Activated CD4-positive, alpha-beta T cell treated with anti-CD3 and anti-CD28 coated beads, Interleukin-2, Interleukin-4, amounts not matched to agents 100 ng/mL and 50 ng/mL, durations not matched to agents 16 hours and 8 hours (primary cell): ENCODE measurements around the gene C16orf87.
"Not testable (repeated sequence)": the region's sequence is repeated elsewhere in the genome, so short reads cannot be mapped to it uniquely, and the experiment has no call there.

ENCODE experiments used
- DNase-seq: peaks from one replicate; pipeline ENCODE4 v3.0.0-alpha.2; 2020; ENCODE audit warnings: low spot score

C16orf87 gene, protein sequence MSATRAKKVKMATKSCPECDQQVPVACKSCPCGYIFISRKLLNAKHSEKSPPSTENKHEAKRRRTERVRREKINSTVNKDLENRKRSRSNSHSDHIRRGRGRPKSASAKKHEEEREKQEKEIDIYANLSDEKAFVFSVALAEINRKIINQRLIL

DNA sequence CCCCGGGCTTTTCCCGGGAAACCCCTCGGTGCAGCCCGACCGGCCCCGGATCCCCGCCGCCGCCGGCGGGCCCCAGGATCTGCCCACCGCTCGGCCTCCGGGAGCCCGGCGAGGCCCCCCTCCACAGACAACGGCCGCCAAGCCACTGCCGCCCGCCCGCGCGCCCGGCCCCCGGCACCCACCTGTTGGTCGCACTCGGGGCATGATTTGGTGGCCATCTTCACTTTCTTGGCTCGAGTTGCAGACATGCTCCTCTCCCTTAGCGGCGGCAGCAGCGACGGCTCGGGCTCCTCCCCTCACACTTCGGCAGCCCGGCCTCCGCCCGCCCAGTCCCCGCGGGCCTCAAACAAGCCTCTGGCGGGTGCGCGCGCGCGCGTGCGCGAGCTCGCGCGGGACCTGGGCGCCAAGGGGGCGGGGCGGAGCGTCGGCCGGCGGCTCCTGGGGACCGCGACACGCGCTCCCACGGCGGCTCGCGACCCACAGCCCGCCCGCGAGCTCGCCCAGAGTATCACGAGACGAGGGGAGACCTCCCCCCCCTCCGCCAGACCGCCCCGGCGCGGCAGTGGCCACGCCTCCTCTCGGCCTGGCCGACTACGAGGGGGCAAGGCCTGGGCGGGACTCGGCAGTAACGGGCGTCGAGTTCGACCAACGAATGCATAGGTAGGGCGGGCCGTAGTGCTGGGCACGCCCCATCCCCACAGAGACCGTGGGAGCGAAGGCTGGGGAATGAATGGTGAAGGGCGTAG is at the start of gene C16orf87:
TSS of gene C16orf87 (minus strand) at position 279 of the 746 bp plus-strand sequence. CDS start at position 248, 31 bp downstream.
- peak; percentile 93 for DNase-seq

DNA sequence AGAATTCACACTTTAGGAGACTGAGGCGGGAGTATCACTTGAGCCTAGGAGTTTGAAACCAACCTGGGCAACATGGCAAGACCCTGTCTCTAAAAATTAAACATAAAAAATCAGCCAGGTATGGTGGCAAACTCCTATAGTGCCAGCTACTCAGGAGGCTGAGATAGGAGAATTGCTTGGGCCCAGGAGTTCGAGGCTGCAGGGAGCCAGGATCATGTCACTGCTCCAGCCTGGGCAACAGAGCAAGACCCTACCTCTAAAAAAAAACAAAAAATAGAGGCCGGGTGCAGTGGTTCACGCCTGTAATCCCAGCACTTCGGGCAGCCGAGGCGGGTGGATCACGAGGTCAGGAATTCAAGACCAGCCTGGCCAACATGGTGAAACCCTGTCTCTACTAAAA is 44.3 kb upstream of the C16orf87 start:
- DNase-seq = no peak

DNA sequence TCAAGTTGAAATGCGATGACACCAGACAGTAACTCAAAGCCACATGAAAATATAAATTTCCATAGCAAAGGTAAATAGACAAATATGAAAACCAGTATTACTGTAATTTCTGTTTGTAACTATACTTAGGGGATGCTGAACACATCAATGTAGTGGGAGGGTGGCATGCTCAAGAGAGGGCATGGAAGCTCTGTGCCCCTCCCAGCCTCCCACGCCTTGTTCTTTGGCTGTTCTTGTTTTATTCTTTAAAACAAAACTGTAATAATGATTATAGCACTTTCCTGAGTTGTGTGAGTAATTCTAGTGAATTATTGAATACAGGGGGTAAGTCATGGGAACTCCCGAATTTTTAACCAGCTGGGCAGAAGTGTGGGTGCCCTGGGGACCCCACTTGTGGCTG is 42.2 kb upstream of the C16orf87 start:
- DNase-seq = no peak

DNA sequence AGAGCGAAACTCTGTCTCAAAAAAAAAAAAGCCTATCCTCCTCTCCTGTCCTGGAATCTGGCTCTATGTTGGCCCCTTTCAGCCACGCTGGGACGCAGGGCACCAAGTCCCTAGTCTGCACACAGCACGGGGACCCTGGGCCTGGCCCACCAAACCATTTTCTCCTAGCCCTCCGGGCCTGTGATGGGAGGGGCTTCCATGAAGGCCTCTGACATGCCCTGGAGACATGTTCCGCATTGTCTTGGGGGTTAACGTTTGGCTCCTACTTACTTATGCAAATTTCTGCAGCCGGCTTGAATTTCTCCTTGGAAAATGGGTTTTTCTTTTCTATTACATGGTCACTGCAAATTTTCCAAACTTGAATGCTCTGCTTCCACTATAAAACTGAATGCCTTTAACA is 40.6 kb upstream of the C16orf87 start:
- no peak for DNase-seq

DNA sequence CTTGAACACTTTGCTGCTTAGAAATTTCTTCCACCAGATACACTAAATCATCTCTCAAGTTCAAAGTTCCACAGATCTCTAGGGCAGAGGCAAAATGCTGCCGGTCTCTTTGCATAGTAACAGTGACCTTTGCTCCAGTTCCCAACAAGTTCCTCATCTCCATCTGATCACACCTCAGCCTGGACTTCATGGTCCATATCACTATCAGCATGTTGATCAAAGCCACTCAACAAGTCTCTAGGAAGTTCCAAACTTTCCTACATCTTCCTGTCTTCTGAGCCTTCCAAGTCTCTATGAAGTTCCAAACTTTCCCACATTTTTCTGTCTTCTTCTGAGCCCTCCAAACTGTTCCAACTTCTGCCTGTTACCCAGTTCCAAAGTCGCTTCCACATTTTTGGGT is 37.9 kb upstream of the C16orf87 start:
- not testable (repeated sequence) for DNase-seq

DNA sequence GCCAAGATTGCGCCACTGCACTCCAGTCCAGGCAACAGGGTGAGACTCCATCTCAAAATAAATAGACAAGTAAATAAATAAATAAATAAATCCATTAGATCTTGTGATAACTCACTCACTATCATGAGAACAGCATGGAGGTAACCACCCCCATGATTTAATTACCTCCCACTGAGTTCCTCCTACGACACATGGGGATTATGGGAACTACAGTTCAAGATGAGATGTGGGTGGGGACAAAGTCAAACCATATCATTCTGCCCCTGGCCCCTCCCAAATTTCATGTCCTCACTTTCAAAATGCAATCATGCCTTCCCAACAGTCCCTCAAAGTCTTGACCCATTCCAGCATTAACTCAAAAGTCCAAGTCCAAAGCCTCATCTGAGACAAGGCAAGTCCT is 36.5 kb upstream of the C16orf87 start:
- DNase-seq = not testable (repeated sequence)

DNA sequence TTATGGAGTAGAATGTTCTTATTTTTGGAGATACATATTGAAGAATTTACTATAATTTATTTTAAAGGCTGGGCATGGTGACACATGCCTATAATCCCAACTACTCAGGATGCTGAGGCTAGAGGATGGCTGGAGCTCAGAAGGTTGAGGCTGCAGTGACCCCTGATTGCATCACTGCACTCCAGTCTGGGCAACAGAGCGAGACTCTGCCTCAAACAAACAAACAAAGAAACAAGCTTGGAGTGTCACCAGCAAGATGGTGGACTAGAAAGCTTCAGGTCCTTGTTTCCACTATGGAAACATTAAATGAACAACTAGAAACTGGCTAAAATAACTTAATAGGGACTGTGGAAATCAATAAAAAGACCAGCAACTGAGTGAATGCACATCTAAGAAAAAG is 35.3 kb upstream of the C16orf87 start:
- DNase-seq = no peak

DNA sequence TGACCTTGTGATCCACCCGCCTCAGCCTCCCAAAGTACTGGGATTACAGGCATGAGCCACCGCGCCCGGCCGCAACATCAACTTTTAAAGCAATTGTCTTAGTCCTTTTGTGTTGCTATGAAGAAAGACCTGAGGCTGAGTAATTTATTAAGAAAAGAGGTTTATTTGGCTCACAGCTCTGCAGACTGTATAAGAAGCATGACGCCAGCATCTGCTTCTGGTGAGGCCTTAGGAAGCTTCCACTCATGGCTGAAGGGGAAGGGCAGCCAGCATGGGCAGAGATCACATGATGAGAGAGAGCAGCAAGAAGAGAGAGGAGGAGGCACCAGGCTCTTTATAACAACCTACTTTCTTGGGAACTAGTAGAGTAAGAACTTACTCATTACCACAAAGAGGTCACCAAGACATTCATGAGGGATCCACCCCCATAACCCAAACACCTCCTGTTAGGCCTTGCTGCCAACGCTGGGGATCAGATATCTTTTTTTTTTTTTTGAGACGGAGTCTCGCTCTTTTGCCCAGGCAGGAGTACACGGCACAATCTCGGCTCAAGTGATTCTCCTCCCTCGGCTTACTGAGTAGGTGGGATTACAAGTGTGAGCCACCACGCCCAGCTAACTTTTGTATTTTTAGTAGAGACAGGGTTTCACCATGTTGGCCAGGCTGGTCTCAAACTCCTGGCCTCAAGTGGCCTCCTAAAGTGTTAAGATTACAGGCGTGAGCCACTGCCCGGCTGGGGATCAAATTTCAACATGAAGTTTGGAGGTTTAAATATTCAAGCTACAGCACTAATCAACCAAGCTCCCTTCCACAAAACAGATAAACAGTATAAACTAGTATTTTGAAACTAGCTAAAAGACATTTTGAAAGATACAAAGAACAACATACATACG is 31.8 kb upstream of the C16orf87 start:
- DNase-seq = no peak

DNA sequence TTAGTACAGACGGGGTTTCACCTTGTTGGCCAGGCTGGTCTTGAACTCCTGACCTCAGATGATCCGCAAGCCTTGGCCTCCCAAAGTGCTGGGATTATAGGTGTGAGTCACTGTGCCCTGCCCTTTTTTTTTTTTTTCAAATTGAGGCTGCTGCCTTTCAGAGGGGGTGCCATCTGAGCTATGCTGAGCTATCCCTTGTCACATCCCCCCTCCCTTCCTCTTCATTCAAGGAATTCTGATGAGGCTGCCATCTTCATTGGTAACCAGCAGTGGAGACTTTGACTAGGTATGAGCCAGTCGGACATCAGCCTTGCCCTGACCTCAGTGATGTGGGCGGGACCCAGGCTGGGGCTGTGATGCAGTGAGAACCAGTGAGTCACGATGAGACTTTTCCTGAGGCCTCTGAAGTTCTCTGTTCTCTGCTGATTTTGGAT is 28.8 kb upstream of the C16orf87 start:
- no peak for DNase-seq

DNA sequence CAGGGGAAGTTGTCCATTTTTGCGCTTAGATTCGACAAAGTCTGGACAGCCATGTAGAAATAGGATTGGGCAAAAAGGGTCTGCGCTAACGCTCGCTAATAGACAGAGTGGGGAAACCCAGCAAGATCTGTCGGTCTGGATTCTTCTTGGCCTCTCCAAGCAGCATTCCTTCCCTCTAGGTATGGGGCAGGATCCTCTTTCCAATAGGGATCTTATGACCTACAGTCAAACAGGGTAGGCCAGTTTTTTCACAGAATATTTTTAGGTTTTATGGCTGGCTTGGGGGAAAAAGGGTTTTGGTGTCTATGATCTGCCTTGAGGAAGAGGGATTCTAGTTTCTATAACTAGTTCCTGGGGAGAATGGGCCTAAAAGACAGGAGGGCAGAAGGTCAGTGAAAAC is 27.2 kb upstream of the C16orf87 start:
- DNase-seq = no peak

DNA sequence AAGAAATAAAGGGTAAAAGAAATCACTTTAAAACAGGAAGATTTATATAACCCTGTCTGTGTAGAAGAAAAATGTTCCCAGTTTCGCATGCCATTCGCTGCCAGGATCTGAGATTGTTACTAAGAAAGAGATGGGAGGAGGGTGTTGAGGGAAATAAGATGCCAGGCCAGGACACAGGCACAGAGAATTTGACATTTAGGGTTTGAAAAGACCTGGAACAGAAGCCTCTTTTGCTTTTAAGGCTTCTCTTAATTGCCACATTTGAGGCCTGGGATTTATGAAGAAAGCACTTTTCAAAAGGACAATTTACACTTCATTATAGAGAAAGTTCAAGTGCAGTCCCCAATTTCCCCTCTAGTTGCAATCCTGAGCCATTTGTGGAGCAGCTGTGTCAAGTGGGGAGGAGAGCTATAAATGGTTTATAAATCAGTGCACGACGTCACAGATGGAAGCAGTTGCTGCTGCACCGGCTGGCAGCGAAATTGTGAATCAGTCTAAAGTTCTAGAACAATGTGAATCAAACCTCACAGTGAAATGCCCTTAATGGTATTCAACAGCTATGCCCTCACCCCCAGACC is 26.5 kb upstream of the C16orf87 start:
- DNase-seq = no peak

DNA sequence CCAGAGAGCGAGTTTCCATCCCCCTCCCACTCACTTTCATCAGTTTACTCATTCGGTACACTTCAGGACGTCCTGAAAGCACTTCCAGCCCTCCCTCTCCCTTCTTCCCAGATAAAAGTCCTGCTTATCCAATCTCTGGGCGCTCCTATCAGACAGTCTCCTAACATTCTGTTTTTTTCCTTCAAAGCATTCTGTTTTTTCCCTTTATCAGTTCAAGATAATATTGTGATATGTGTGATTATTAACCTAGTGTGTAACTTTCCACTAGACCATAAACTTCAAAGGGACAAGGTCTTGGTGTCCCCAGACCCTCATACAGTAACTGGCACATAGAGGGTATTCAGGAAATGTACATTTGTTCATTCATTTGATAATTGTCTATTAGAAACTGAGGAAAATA is 24.4 kb upstream of the C16orf87 start:
- DNase-seq = no peak

DNA sequence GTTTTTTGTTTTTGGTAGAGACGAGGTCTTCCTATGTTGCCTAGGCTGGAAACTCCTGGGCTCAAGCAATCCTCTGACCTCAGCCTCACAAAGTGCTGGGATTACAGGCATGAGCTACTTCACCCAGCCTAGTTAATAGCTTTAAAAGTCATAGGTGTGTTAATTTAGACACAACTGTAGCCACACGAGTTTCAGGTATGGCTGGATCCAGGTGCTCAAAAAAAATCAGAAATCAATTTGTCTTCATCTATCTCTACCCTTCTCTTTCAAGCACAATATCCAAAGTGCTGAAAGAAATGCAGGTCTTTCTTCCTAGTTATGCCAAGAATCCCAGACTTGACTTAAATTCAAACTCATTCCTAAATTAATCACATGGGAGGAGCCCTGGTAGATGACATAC is 23.9 kb upstream of the C16orf87 start:
- DNase-seq = no peak

DNA sequence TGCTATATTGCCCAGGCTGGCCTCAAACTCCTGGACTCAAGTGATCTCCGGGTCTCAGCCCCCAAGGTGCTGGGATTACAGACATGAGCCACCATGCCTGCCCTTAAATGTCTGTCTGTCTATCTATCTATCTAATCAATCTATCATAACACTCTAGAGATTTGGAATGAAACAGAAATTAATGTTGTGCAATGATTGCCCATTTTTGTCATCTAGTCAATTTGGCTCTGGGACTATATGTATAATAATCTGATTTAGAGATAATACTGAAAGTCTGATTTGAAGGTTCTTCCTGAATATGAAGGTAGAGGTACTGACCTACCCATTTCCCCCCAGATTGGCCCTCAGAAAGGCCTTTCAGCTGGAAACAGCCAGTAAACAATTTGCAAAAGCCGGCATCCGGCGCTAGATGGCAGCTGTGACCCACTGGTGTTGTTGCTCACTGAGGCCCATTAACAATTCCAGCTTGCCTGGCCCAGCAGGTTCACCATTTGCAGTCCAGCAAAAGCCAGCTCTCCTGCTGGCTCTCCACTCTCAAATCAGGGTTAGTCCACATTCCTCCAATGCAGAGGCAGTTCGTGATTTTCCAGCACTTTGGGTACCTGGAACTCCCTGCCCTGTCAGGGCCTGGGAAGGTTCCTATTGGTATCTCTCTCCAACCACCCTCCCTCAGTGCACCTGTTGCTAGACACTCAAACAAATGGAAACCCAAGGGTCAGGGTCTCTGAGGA is 22.9 kb upstream of the C16orf87 start:
- DNase-seq = peak; percentile 65

DNA sequence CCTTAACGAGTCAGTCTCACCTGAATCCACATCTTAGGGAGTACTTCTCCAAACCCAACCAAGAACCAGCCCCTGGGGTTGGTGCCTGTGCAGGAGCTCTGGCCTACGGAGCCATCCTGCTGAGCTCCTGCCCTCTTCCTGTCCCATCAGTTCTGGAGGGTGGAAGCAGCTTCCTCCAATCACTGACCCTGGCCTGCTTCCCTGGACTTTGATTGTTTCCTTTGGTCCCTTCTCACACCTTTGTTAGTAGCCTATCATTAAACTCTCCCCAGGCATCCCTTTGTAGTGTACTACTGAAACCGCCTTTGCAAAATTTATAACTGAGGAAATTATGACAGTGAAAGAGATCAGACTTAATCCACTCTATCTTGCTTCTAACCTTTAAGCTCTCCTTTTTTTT is 21.1 kb upstream of the C16orf87 start:
- DNase-seq = no peak

DNA sequence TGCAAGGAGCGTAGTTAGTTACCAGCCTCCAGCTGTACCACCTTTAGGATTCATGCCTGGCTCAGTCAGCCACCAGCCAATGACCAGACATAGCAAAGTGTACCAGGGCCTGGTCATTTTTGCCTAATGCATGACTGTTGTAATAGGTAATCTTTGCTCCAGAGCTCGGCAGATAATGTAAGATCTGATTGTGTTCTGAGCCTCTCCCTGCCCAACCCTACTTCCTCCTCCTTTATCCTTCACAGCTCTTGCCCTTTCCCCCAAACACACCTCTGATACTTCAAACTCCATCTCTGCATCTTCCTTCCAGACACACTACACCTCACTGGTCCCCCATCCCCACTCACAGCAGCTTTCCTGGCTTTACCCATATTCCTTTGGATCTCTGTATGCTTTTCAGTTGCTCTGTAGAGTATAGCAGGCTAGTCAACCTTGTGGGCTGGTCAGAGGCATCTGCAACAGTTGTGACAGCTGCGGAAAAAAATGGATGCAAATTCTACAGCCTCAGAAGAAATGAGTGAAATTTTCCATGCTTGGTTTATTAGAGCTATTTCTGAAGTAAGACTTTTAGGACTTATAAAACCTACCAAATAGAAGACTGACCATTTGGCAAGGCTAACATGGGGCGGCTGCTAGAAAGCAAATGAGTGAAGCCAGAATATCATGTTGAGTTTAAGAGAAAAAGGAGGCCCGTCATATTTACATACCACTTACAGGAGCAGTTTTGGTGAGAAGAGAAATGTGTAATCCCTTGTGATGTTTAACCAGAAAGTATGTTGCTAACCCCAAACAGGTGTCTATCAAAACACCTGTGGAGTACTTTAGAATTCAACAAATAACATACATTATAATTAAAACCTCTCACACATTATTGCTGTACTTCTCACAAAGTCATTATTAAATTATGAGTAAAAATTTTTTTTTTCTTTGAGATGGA is 19.9 kb upstream of the C16orf87 start:
- no peak for DNase-seq

DNA sequence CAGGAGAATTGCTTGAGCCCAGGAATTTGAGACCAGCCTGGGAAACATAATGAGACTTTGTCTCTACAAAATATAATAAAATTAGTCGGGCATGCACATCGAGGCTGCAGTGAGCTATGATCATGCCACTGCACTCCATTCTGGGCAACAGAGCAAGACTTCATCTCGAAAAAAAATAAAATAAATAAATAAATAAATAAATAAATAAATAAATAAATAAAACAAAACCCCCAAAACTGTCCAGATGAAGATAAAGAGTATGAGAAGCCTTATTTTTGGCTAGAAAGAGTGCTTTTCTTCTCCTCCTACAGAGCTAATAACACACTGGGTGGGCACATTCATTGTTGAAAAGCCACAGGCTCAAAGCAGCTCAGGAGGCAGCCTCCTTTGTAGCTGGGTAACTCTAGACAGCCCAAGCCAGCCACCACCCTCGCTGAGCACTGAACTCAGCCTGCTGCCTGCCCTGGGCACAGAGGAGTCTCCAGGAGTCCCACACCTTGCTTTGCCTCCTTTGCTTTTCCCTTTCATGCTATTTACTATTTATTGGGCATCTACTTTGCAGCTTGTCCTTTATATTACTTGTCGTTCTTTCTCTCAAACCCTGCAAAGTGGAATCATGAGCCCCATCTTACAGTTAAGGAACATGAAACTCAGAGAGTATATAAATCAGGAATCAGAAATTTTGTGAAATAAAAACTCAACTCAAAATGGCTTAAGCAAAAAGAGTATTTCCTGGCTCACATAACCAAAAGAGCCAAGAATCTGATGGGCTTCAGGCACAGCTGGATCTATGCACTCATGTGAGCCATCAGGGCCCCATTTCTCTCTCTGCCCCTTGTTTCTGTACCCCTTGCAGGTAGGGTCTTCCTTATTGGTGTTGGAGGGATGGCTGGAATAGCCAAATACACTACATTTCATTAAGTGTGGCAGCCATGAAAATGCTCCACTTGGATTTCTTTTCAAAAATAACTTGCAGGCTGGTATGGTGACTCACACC is 18.1 kb upstream of the C16orf87 start:
- no peak for DNase-seq

DNA sequence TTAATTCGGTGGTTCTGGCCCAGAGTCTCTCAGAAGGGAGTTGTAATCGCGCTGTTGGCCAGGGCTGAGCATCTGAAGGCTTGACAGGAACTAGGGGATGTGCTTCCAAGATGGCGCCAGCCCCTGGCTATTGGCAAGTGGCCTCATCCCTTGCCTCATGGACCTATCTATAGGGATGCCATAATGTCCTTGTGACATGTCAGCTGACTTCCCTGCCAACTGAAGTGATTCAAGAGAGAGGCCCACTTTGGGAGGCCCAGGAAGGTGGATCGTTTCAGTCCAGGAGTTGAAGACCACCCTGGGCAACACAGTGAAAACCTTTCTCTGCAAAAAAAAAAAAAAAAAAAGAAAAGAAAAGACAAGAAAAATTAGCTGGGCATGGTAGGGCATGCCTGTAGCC is 15.0 kb upstream of the C16orf87 start:
- DNase-seq = no peak

DNA sequence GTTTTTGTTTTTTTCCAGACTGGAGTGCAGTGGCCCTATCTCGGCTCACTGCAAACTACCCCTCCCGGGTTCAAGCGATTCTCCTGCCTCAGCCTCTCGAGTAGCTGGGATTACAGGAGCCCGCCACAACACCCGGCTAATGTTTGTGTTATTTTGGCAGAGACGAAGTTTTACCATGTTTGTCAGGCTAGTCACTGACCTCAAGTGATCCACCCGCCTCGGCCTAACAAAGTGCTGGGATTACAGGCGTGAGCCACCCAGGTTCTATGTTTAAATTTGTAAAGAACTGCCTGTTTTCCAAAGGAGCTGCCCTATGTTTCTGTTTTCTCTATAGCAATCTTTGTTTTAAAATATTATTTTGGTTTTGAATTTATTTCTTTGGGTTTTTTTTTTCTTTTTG is 13.8 kb upstream of the C16orf87 start:
- no peak for DNase-seq
